HepG2 (cell line): ENCODE measurements around the gene PDE4D. TPM values are rescaled to one million over a fixed set of nuclear protein-coding genes. Genes with fewer than 3 reads are reported as not detected.

Experiments
- ATAC-seq: fragments of 200-7000 bp; cut with Tn5 transposase; 3 replicates; pipeline ENCODE4 v1.9.1; 2020; ENCODE audit warnings: mild to moderate bottlenecking, moderate library complexity
- BruUV-seq: library from RNA; stranded (reverse); fragments of 400-500 nt; replicated peaks from 2 replicates; lab custom pipeline; 2021; lab: Mats Ljungman, UMichigan
- CTCF ChIA-PET: fragments of 300-600 bp; formaldehyde crosslinking; extraction: SDS; loops from one replicate; lab custom pipeline; 2021; ENCODE audit warnings: low total read pairs, inconsistent platforms, low intra/inter-chr PET ratio; lab: Yijun Ruan, JAX
- POLR2A ChIA-PET: fragments of 350-600 bp; sonication (Branson Sonifier 250); formaldehyde crosslinking; loops from one replicate; lab custom pipeline; 2020; ENCODE audit warnings: antibody characterized with exemption, inconsistent platforms; lab: Yijun Ruan, JAX
- DNase-seq: peaks from one replicate; pipeline ENCODE4 v3.0.0-alpha.2; 2015; ENCODE audit warnings: low spot score
- FAIRE-seq: peaks from 3 replicates; lab custom pipeline; 2011; peaks lifted over from hg19 to GRCh38; lab: Jason Lieb, UNC
- H2AFZ ChIP-seq: one replicate; pipeline ENCODE4 v1.6.1; 2011; ENCODE audit warnings: low read length, inconsistent platforms
- H3K27ac ChIP-seq: fragments of 300-600 bp; 3 replicates; pipeline ENCODE4 v1.8.0; 2011; ENCODE audit warnings: mixed run types, mild to moderate bottlenecking, mixed read lengths, low read length, inconsistent platforms; ENCODE audit not compliant: insufficient read depth; ENCODE audit errors: extremely low read length
- H3K27me3 ChIP-seq, 2 experiments: fragments of 200-600 bp in 1 of 2; 2 replicates in 1 of 2; 3 replicates in 1 of 2; pipeline versions ENCODE4 v1.6.0 to v1.8.0; 2011; ENCODE audit warnings: low read length in 2 of 2, mild to moderate bottlenecking in 2 of 2, moderate library complexity in 2 of 2, inconsistent platforms in 1 of 2; ENCODE audit not compliant: insufficient read depth in 2 of 2, control insufficient read depth in 1 of 2
- H3K36me3 ChIP-seq, 2 experiments: fragments of 200-600 bp in 1 of 2; replicated peaks in 1 of 2; 2 replicates in 1 of 2; 3 replicates in 1 of 2; pipeline versions ENCODE4 v1.5.1 to v1.8.0; 2011; ENCODE audit warnings: low read length in 2 of 2, inconsistent platforms in 1 of 2; ENCODE audit not compliant: insufficient read depth in 2 of 2, control insufficient read depth in 1 of 2
- H3K4me1 ChIP-seq: 2 replicates; pipeline ENCODE4 v1.5.1; 2012; ENCODE audit warnings: low read length, inconsistent platforms; ENCODE audit not compliant: insufficient read depth
- H3K4me2 ChIP-seq: 2 replicates; pipeline ENCODE4 v1.6.0; 2011; ENCODE audit warnings: low read depth, low read length, inconsistent platforms
- H3K4me3 ChIP-seq, 3 experiments: fragments of 200-600 bp in 1 of 3; sonication (generic), shearing (Covaris generic) in 1 of 3; replicated peaks in 1 of 3; 2 replicates each; pipeline ENCODE4 v1.5.1; 2011 to 2016; ENCODE audit warnings: low read length in 3 of 3, inconsistent platforms in 2 of 3, low read depth in 2 of 3, mild to moderate bottlenecking in 2 of 3, control low read depth in 1 of 3, mixed read lengths in 1 of 3; ENCODE audit not compliant: insufficient read depth in 1 of 3
- H3K79me2 ChIP-seq: one replicate; pipeline ENCODE4 v1.6.1; 2011; ENCODE audit warnings: low read length, inconsistent platforms; ENCODE audit not compliant: insufficient read depth
- H3K9ac ChIP-seq: 2 replicates; pipeline ENCODE4 v1.6.0; 2011; ENCODE audit warnings: mild to moderate bottlenecking, low read depth, low read length, inconsistent platforms; ENCODE audit not compliant: insufficient read depth
- H3K9me3 ChIP-seq: 2 replicates; pipeline ENCODE4 v1.5.1; 2012; ENCODE audit warnings: mild to moderate bottlenecking, low read length
- H4K20me1 ChIP-seq: 2 replicates; pipeline ENCODE4 v1.6.0; 2011; ENCODE audit warnings: inconsistent platforms, mild to moderate bottlenecking, low read length, moderate library complexity; ENCODE audit not compliant: insufficient read depth
- EHMT2 ChIP-seq: fragments of 200-600 bp; sonication (generic); IDR thresholded peaks from 2 replicates; pipeline ENCODE4 v1.7.0; 2017; ENCODE audit warnings: antibody characterized with exemption, low read depth, low read length, borderline replicate concordance
- FOXA1 ChIP-seq, 2 experiments: fragments of 450-650 bp in 1 of 2; sonication (generic) in 1 of 2; formaldehyde crosslinking in 1 of 2; IDR thresholded peaks; 2 replicates each; pipeline versions ENCODE4 v1.4.0 to v1.6.1; 2016 to 2020; ENCODE audit warnings: missing genetic modification reagents in 1 of 2
- GTF2F1 ChIP-seq: fragments of 150-350 bp; IDR thresholded peaks from 2 replicates; pipeline ENCODE4 v1.6.1; 2014; ENCODE audit warnings: low read length
- MATR3 ChIP-seq: sonication (generic); formaldehyde crosslinking; IDR thresholded peaks from 2 replicates; pipeline ENCODE4 v1.4.0; 2020; ENCODE audit warnings: missing genetic modification reagents
- MED13 ChIP-seq: sonication (generic); formaldehyde crosslinking; IDR thresholded peaks from 2 replicates; pipeline ENCODE4 v1.5.0; 2020; ENCODE audit warnings: missing genetic modification reagents
- NFIC ChIP-seq: IDR thresholded peaks from 2 replicates; pipeline ENCODE4 v1.6.1; 2012; ENCODE audit warnings: mild to moderate bottlenecking, low read length, inconsistent platforms
- ZNF281 ChIP-seq: sonication (generic); formaldehyde crosslinking; IDR thresholded peaks from 2 replicates; pipeline ENCODE4 v1.4.0; 2020; ENCODE audit warnings: missing genetic modification reagents, borderline replicate concordance
- ZNF460 ChIP-seq: sonication (generic); formaldehyde crosslinking; IDR thresholded peaks from 2 replicates; pipeline ENCODE4 v1.5.1; 2020; ENCODE audit warnings: missing genetic modification reagents, mild to moderate bottlenecking, borderline replicate concordance
- ZNF615 ChIP-seq: sonication (generic); formaldehyde crosslinking; IDR thresholded peaks from 2 replicates; pipeline ENCODE4 v1.5.0; 2020; ENCODE audit warnings: mild to moderate bottlenecking, missing genetic modification reagents, borderline replicate concordance
- ZNF670 ChIP-seq: sonication (generic); formaldehyde crosslinking; IDR thresholded peaks from 2 replicates; pipeline ENCODE4 v1.8.0; 2022; ENCODE audit warnings: mild to moderate bottlenecking, missing genetic modification reagents, borderline replicate concordance
- ZNF713 ChIP-seq: sonication (generic); formaldehyde crosslinking; IDR thresholded peaks from 2 replicates; pipeline ENCODE4 v1.4.0; 2020; ENCODE audit warnings: mild to moderate bottlenecking, missing genetic modification reagents
- ZNF747 ChIP-seq: sonication (generic); formaldehyde crosslinking; IDR thresholded peaks from 2 replicates; pipeline ENCODE4 v1.8.1; 2023; ENCODE audit warnings: missing genetic modification reagents, mild to moderate bottlenecking, borderline replicate concordance
- WGBS: methylation state at CpG from one replicate; pipeline ENCODE4 v1.1.6; 2017; ENCODE audit warnings: low lambda C conversion rate; 5-methylcytosine and 5-hydroxymethylcytosine counted together
- in situ Hi-C: cut with HindIII; loops from 2 replicates; pipeline ENCODE4 v1.10.0; 2017; ENCODE audit warnings: low pct_unique_long_range_greater_than_20kb; ENCODE audit not compliant: extremely low pct_ligation_motif_present
- intact Hi-C: fragments of 100-400 bp; cut with micrococcal nuclease; formaldehyde crosslinking; loops from one replicate; pipeline ENCODE4 v1.10.0; 2022; ENCODE audit not compliant: unreplicated experiment
- polyA plus RNA-seq, 8 experiments: library from polyadenylated mRNA; depleted of rRNA in 3 of 8; stranded (reverse) in 7 of 8; unstranded in 1 of 8; fragments of >200 nt; fragmentation: Illumina TruSeq in 4 of 8; extraction: Trizol in 4 of 8; gene quantifications; 2 replicates each; pipeline versions ENCODE4 v1.2.1 to v1.2.3, GENCODE V29; 2011 to 2016; ENCODE audit warnings: low read depth in 4 of 8, missing spikeins in 1 of 8, mixed read lengths in 1 of 8; ENCODE audit not compliant: insufficient read depth in 1 of 8
- total RNA-seq, 5 experiments: library from RNA; depleted of rRNA; stranded (reverse); fragments of >200 nt; fragmentation: Illumina TruSeq; extraction: Trizol; gene quantifications; 2 replicates each; pipeline ENCODE4 v1.2.3, GENCODE V29; 2016; ENCODE audit warnings: low read depth in 1 of 5

PDE4D gene
- total and polyA plus RNA-seq, 2 of the 13 experiments (the other 11 are each of a cell fraction or from before 2014, with no cell fraction given) = 7.0 to 12.2 TPM

- CTCF ChIA-PET = no interaction called here
- WGBS = 39% methylated on average over 2 of the region's 2 CpGs
Measured at GRCh38 chr5:59709846-59710245, 183.7 kb downstream of the PDE4D start.

GRCh38 chr5:59709346-59709821, 184.1 kb downstream of the PDE4D start:
- ChIA-PET CTCF (no interaction called here), POLR2A (no interaction called here)
- H3K4me3 ChIP-seq = no peak overlapping the region
- intact Hi-C loops = no loop called here
- H3K36me3 ChIP-seq = no peaks in the 10 kb centered on the region
- in situ Hi-C loops = no loop called here
- H3K4me2 ChIP-seq = no peak overlapping the region
- H2AFZ ChIP-seq = no peak overlapping the region
- H3K9ac ChIP-seq = no peak overlapping the region
- no TSS peak for BruUV-seq
- no peaks in the 10 kb centered on the region for H3K4me1 ChIP-seq
- TF ChIP-seq MATR3 (CRISPR knock-in tag) (no peak), ZNF670 (CRISPR knock-in tag) (no peak), FOXA1 (IDR thresholded peaks at IDR 0.05) (no peak), FOXA1 (CRISPR knock-in tag; IDR thresholded peaks at IDR 0.05) (no peak), ZNF747 (CRISPR knock-in tag) (no peak), EHMT2 (no peak), ZNF713 (CRISPR knock-in tag) (no peak), ZNF460 (CRISPR knock-in tag) (no peak), MED13 (CRISPR knock-in tag) (no peak), ZNF281 (CRISPR knock-in tag) (no peak), ZNF615 (CRISPR knock-in tag) (no peak), GTF2F1 (no peak)
- FAIRE-seq (no peak), DNase-seq (no peak), ATAC-seq (no peak)
- no peak overlapping the region for H3K27ac ChIP-seq
- H3K79me2 ChIP-seq = no peaks in the 10 kb centered on the region
- no peaks in the 10 kb centered on the region for H3K27me3 ChIP-seq
- H3K9me3 ChIP-seq = peaks cover 7% of the 10 kb centered on the region; the same call in 1 of the 2 replicates
- no peaks in the 10 kb centered on the region for H4K20me1 ChIP-seq
- WGBS = 46% methylated on average over 4 of the region's 4 CpGs

More at GRCh38 chr5:59709846-59710245, 183.7 kb downstream of the PDE4D start:
- Histone ChIP-seq H3K36me3 (no peaks in the 10 kb centered on the region), H3K4me3 (no peak overlapping the region), H3K4me1 (no peaks in the 10 kb centered on the region), H2AFZ (no peak overlapping the region), H3K27ac (no peak overlapping the region), H3K27me3 (no peaks in the 10 kb centered on the region), H4K20me1 (no peaks in the 10 kb centered on the region), H3K9me3 (peaks cover 7% of the 10 kb centered on the region; the same call in 1 of the 2 replicates)
- FAIRE-seq (no peak), ATAC-seq (no peak)
- BruUV-seq = no TSS peak
- in situ Hi-C loops = no loop called here
- no peak for TF ChIP-seq NFIC
- TF ChIP-seq, all 625 proteins: peak for 0
- POLR2A ChIA-PET = no interaction called here
- intact Hi-C loops = no loop called here
- DNase-seq = no peak
- H3K79me2 ChIP-seq = no peaks in the 10 kb centered on the region
- no peak overlapping the region for H3K9ac ChIP-seq
- no peak overlapping the region for H3K4me2 ChIP-seq
